Measurements from ENCODE around the gene STK24. TPM values are rescaled to one million over a fixed set of nuclear protein-coding genes. Genes with fewer than 3 reads are reported as not detected.

The STK24 gene
- total RNA-seq, 2 donors from 2014 or later: 55.8 to 63.2 TPM

DNA sequence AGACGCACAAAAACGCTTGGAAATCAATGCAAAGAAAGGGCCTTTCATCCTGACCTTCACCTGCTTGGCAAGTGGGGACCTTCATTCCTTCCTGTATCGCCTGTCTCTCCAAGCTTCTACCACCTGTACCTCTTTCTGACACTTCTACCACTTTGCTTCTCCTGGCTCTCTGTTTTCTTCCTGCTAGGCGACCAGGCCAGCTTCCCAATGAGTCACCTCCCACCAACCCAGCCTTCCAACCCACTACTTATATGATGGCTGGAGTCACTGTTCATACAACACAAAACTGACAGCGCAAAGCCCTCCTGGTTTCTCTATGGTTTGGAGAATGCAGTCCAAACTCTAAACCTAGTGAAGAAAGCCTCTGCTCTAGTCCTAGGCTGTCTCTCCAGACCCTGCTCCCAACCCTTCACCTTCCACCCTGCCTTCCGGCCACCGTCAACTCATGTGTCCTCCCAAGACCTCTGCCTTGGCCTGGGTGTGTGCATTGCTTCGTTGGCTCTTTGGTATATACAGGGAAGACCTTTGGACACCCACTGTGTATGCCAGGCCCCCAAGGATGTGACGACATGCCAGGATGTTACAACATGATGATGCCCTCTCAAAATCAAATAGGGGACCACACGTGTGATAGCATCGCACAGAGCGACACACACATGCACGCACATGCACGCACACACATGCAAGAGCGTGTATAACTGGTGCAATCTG is 148.5 kb downstream of the STK24 start:
- H3K36me3 ChIP-seq: peaks cover 24% of the 10 kb centered on the region
- no peak for DNase-seq (ENCODE audit: low spot score)
- H3K27me3 ChIP-seq: no peaks in the 10 kb centered on the region
- no peaks in the 10 kb centered on the region for H3K9me3 ChIP-seq
- H3K4me3 ChIP-seq: no peak overlapping the region
- H3K4me1 ChIP-seq: no peaks in the 10 kb centered on the region
- H3K27ac ChIP-seq: no peak overlapping the region
- TF ChIP-seq, protein P1, sequence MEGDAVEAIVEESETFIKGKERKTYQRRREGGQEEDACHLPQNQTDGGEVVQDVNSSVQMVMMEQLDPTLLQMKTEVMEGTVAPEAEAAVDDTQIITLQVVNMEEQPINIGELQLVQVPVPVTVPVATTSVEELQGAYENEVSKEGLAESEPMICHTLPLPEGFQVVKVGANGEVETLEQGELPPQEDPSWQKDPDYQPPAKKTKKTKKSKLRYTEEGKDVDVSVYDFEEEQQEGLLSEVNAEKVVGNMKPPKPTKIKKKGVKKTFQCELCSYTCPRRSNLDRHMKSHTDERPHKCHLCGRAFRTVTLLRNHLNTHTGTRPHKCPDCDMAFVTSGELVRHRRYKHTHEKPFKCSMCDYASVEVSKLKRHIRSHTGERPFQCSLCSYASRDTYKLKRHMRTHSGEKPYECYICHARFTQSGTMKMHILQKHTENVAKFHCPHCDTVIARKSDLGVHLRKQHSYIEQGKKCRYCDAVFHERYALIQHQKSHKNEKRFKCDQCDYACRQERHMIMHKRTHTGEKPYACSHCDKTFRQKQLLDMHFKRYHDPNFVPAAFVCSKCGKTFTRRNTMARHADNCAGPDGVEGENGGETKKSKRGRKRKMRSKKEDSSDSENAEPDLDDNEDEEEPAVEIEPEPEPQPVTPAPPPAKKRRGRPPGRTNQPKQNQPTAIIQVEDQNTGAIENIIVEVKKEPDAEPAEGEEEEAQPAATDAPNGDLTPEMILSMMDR (IDR thresholded peaks at IDR 0.05): no peak

GRCh38 chr13:98427331-98427995 is 149.4 kb downstream of the STK24 start:
- TF ChIP-seq, protein P1 (IDR thresholded peaks at IDR 0.05): no peak
- H3K4me3 ChIP-seq: no peak overlapping the region
- H3K27me3 ChIP-seq: no peaks in the 10 kb centered on the region
- H3K4me1 ChIP-seq: no peaks in the 10 kb centered on the region
- peaks cover 24% of the 10 kb centered on the region for H3K36me3 ChIP-seq
- H3K27ac ChIP-seq: no peak overlapping the region
- H3K9me3 ChIP-seq: no peaks in the 10 kb centered on the region
- no peak for DNase-seq (ENCODE audit: low spot score)

- DNase-seq (ENCODE audit: low spot score): no peak
- TF ChIP-seq, protein P1 (IDR thresholded peaks at IDR 0.05): no peak
- H3K36me3 ChIP-seq: peaks cover 24% of the 10 kb centered on the region
Measured at GRCh38 chr13:98423417-98423816, 153.5 kb downstream of the STK24 start.

GRCh38 chr13:98422046-98422445 is 154.9 kb downstream of the STK24 start:
- TF ChIP-seq, protein P1 (IDR thresholded peaks at IDR 0.05): no peak
- Histone ChIP-seq H3K36me3 (peaks cover 19% of the 10 kb centered on the region), H3K9me3 (no peaks in the 10 kb centered on the region), H3K4me1 (no peaks in the 10 kb centered on the region), H3K27ac (no peak overlapping the region), H3K27me3 (no peaks in the 10 kb centered on the region), H3K4me3 (no peak overlapping the region)
- no peak for DNase-seq (ENCODE audit: low spot score)

More at GRCh38 chr13:98423417-98423816, 153.5 kb downstream of the STK24 start:
- Histone ChIP-seq H3K4me3 (no peak overlapping the region), H3K9me3 (no peaks in the 10 kb centered on the region), H3K4me1 (no peaks in the 10 kb centered on the region), H3K27me3 (no peaks in the 10 kb centered on the region), H3K27ac (no peak overlapping the region)

- peaks cover 17% of the 10 kb centered on the region for H3K36me3 ChIP-seq
- no peak for DNase-seq (ENCODE audit: low spot score)
- H3K27ac ChIP-seq: no peak overlapping the region
- no peaks in the 10 kb centered on the region for H3K9me3 ChIP-seq
- no peak overlapping the region for H3K4me3 ChIP-seq
- H3K4me1 ChIP-seq: no peaks in the 10 kb centered on the region
- H3K27me3 ChIP-seq: no peaks in the 10 kb centered on the region
- TF ChIP-seq, protein P1 (IDR thresholded peaks at IDR 0.05): no peak
Measured at GRCh38 chr13:98420554-98421175, 156.2 kb downstream of the STK24 start.

All from right atrium auricular region (tissue), 2 donors.